HCEC 1CT (cell line): Measurements from ENCODE around the gene EEF1AKMT3.

Experiments used
- DNase-seq: peaks from one replicate; pipeline ENCODE4 v3.0.0-alpha.2; 2017

Gene EEF1AKMT3

GRCh38 chr12:57751788-57752667 is 20.4 kb upstream of the EEF1AKMT3 start, which contains the start of gene CDK4:
Gene CDK4 (minus strand): TSS chr12:57752310. CDS start chr12:57751717, 593 bp downstream.
- peak; percentile 100 for DNase-seq

GRCh38 chr12:57752668-57753000 is 19.8 kb upstream of the EEF1AKMT3 start:
- no peak for DNase-seq

- no peak for DNase-seq
Measured at GRCh38 chr12:57753756-57754337, 18.6 kb upstream of the EEF1AKMT3 start.

- DNase-seq, result no peak
Measured at GRCh38 chr12:57754411-57755193, 17.8 kb upstream of the EEF1AKMT3 start, which contains the start of gene MARCHF9. Gene MARCHF9 (plus strand): TSS chr12:57755103. CDS start chr12:57755529, 426 bp downstream.

- DNase-seq, result peak; percentile 0
Measured at GRCh38 chr12:57755194-57755453, 17.3 kb upstream of the EEF1AKMT3 start.

GRCh38 chr12:57755454-57756372 is 16.7 kb upstream of the EEF1AKMT3 start:
- peak; percentile 0 for DNase-seq

GRCh38 chr12:57756406-57757341 is 15.7 kb upstream of the EEF1AKMT3 start:
- DNase-seq, result peak; percentile 0

- no peak for DNase-seq
Measured at GRCh38 chr12:57757771-57758170, 14.6 kb upstream of the EEF1AKMT3 start.

GRCh38 chr12:57758552-57759359 is 13.7 kb upstream of the EEF1AKMT3 start:
- DNase-seq, result peak; percentile 0

- DNase-seq, result peak; percentile 0
Measured at GRCh38 chr12:57759360-57759980, 12.9 kb upstream of the EEF1AKMT3 start.

GRCh38 chr12:57760347-57760982 is 11.9 kb upstream of the EEF1AKMT3 start:
- peak; percentile 0 for DNase-seq

- no peak for DNase-seq
Measured at GRCh38 chr12:57761391-57761998, 10.9 kb upstream of the EEF1AKMT3 start.

- DNase-seq, result peak; percentile 0
Measured at GRCh38 chr12:57762463-57762862, 10.0 kb upstream of the EEF1AKMT3 start.

- no peak for DNase-seq
Measured at GRCh38 chr12:57763881-57764661, 8.3 kb upstream of the EEF1AKMT3 start.

- no peak for DNase-seq
Measured at GRCh38 chr12:57764662-57765002, 7.8 kb upstream of the EEF1AKMT3 start.

GRCh38 chr12:57765003-57765697 is 7.3 kb upstream of the EEF1AKMT3 start:
- peak; percentile 28 for DNase-seq

- DNase-seq, result no peak
Measured at GRCh38 chr12:57765698-57766463, 6.5 kb upstream of the EEF1AKMT3 start.
